ENCODE data around the gene JOSD2.

The JOSD2 gene

DNA sequence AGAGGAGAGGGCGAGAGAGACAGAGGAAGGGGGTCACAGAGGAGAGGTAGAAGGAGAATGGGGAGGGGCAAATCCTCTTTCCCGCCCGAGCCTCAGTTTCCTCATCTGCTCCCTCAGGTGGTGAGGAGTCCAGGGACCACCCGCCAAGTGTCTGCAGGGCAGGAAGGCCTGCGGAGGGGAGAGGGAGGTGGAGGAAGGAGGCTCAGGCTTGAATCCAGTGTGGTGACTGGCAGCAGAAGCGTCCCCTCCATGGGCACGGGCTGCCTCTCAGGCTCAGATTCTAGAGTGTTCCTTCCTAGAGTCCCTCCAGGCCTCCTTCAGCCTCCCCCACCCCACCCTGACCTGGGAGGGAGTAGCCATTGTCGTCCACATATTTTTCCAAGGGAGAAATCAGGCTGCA is 17.8 kb downstream of the JOSD2 start:
- DNase-seq = no peak

GRCh38 chr19:50492303-50493052 is 18.5 kb downstream of the JOSD2 start:
- no peak for DNase-seq

GRCh38 chr19:50490991-50491472 is 20.0 kb downstream of the JOSD2 start:
- DNase-seq = no peak

DNA sequence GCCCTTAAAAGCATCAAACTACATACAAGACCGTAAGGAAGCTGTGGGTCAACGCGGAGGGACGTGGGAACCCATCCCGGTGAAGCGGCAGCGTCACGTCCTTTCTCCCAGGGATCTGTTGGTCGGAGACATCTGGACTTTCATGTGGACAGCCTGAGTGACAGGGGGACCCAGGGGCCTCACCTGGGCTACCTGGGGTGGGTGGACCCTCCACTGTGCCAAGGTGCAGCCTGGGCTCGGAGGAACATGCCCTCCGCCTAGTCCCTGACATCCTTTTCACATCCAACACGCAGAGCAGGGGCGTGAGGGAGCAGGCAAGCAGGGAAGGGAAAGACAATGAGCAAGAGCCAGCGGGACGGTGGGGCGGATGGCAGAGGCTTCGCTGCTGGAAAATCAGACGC is 20.6 kb downstream of the JOSD2 start:
- DNase-seq = no peak

GRCh38 chr19:50489461-50490011 is 21.5 kb downstream of the JOSD2 start:
- DNase-seq = no peak

DNA sequence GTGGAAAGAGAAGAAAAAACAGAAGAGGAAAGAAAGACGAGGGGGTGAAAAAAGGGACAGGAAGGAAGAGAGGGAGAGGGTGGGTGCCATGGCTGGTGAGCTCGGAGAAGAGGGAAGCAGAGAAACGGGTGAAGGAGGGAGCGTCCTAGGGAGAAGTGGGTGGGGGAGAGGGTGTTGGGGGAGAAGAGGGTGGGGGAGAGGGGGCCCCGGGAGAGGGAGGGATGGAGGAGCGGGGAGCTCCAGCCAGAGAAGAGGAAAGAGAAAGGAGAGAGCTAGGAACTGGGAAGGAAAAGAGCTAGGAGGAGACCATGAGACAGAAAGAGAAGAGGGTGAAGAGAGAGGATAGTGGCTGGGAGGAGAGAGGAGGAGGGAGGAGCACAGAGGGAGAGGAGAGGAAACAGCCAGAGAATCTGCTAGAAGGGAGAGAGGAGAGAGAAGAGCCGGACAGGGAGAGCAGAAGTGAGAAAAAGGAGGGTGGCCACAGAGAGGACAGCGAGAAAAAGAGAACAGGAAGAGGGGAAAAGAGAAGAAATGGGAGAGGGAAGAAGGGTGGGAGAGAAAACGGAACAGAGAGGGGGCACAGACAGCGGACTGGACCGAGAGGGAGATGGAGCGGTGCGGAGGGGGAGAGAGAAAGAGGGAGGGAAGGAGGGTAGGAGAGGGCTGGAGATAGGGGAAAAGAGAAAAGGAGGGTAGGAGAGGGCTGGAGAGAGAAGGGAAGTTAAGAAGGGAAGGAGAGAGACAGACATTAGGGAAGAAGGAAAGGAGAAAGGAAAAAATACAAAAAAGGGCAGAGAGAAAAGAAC is 22.4 kb downstream of the JOSD2 start:
- no peak for DNase-seq

DNA sequence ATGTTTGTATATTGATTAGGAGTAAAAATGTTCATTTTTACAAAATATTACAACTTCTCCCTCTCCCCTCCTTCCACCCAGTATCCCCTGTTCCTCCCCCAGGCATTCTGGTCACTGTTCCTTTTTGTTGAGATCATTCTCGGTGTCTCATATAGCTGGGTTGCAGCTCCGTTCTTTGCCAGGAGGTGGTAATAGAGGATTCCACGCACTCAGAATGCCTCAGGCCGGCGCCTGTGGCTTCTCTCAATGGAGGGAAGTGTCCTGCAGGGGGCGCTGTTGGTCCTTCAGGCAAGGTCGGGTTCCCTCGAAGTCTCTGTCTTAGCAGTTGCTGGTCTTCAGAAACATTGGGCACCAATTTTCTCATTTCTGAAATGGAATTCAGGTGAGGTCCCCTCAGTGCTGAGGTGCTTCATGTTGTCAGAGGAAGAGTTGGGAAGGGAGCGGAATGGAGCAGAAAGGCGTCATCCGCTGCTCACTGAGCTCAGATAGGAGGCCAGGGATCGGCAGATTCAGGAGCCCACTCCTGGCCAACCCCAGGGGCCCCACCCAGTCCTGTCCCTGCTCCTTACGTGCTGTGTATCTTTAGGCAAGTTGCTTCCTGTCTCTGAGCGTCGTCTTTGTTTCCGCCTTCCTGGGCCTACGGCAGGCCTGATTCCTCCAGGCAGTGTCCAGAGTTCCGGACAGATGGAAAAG is 24.0 kb downstream of the JOSD2 start:
- no peak for DNase-seq

DNA sequence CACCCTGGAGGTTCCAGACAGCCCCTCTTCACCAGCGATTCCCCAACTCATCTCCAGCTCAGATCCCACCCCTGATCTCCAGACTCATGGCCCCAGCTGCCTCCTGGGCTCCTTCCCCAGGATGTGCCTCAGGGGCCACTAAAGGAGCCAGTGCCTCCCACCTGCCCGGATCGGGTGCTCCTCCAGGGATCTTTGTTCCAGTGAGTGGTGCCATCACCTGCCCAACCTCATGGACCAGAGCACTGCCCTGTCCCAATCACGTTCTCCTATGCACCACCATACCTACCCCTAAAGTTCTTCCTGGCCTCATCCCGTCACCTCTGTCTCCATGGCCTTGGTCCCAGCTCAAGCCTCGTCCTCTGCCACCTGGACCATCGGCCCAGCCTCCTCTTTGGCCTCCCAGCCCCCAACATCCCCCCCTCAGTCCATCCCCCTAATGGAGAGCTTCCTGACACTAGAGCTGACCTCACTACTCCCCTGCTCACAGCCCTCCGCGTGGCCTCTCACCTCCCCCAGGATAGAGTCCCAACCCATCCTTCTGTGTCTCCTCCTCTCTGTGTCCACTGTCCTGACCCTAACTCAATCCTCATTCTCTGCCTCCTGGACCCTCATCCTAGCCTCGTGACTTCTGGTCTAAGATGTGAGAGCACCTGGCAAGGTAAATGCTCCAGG is 25.6 kb downstream of the JOSD2 start:
- no peak for DNase-seq

DNA sequence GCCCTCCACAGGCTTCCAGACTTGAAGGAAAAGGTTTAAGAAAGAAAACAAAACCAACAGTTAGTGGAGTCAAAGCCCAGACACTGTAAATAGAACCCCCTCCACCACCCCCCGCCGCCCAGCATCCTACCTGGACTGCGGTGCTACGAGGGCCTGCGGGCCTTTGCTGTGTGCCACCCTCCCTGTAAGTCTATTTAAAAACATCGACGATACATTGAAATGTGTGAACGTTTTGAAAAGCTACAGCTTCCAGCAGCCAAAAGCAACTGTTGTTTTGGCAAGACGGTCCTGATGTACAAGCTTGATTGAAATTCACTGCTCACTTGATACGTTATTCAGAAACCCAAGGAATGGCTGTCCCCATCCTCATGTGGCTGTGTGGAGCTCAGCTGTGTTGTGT is 28.1 kb downstream of the JOSD2 start:
- DNase-seq = no peak

DNA sequence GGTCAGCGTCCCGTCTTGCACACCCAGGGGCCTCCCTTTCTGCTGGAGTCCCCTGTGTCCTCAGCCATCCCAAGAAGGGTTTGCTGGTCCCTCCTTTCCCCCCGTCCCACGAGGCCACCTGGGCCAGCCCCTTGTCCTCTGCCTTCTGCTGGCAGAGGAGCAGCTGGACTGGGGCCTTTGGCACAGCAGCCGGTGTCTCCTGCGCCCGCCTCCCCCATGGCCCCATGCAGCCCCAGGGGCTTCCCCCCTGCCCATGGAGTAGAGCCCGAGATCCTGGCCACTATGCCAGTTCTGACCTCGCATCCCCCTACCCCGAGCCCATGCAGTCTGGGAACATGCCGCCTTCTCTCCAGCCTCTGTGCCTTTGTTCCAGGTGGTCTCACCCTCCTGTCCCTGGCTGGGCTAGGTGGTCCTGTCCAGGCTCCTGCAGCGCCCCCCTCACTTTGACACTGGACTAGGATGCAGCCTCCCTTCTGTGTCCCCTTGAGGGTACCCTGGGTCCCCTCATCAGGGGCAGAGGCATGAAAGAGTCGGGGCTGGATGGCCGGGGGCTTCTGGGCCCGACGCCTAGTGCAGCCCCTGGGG is 28.6 kb downstream of the JOSD2 start:
- no peak for DNase-seq

DNA sequence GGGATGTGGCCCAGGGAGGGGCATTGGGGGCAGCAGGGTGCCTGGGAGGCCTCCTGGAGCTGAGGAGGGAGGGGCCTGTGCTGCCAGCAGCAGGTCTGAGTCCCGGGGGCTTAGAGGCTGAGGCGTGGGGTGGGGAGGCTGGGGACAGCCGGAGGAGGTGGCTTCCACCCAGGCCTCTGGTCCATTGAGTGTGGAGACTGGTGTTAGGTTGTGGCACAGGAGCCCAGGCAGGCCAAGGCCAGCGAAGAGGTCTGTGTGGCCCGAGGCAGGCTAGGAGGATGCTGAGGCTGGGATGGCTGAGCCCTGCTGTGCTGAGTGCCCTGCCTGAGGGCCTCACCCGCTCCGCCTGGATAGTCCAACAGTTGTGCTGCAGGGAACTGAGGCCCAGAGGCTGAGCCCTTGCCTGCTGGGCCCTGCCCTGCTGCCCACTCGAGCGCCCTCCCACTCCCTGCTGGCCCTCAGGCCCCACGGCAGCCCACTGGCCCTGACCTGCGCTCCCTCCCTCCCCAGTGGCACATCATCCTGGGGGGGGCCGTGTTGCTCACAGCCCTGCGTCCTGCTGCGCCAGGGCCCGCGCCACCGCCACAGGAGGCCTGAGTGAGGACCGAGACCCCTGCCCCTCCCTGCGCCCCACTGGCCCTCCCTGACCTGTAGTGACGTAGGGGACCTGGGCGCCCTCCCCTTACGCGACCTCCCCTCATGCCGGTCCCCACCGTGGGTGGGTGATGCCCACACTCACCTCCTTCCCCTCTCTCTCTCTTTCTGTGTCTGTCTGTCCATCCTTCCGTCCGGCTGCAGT is 29.4 kb downstream of the JOSD2 start:
- DNase-seq = no peak

- DNase-seq = no peak
Measured at GRCh38 chr19:50480281-50481111, 30.5 kb downstream of the JOSD2 start.

DNA sequence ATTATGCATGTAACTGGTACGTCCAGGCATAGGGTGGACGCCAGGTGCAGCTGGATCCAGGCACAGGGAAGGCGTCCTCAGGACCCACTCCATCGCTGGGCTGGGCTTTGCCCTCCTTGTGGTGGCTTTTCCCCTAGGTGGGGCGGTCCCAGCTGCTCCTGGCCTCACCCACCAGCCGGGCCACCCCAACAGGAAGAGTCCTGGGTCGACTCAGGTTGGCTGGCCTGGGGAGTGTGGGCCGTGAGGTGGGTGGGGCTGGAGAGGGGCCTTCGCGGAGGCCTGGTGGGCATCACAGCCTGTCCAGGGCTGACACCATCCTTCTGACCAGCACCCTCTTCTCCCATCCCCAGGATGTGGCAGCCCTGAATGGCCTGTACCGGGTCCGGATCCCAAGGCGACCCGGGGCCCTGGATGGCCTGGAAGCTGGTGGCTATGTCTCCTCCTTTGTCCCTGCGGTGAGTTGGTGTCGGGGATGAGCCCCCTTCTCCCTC is 31.2 kb downstream of the JOSD2 start:
- DNase-seq = no peak

GRCh38 chr19:50478901-50479715 is 31.9 kb downstream of the JOSD2 start:
- no peak for DNase-seq

- DNase-seq = no peak
Measured at GRCh38 chr19:50477751-50478515, 33.1 kb downstream of the JOSD2 start.

- no peak for DNase-seq
Measured at GRCh38 chr19:50476907-50477238, 34.1 kb downstream of the JOSD2 start.

DNA sequence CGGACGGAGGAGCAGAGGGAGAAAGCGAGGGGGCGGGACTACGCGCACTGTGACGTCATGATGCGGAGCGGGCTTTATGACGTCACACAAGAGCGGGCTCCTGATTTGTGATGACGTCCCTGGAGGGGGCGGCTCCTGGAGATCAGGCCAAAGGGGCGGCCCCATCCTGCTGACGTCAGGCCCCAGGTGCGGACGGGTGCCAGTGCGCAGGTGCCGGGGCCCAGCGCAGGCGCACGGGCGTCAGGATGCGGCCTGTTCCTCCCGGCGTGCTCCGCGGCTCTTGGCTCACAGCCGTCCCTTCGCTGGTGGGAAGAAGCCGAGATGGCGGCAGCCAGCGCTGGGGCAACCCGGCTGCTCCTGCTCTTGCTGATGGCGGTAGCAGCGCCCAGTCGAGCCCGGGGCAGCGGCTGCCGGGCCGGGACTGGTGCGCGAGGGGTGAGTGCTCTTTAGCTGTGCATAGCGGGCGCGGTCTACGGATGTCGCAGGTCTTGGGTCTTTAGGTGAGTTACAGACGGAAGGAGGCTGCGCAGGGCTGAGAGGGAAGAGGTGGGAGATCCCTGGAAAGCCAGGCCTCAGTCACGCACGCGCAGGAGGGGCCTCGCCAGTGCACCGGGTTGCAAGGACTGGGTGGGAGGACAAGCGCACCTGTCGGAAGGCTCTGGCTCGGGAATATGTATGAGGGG is 34.6 kb downstream of the JOSD2 start, which contains the start of the genes EMC10 and GARIN5A:
Gene EMC10 (plus strand): TSS at position 284 of the 683 bp plus-strand sequence. CDS start 38 bp downstream, at position 322.
Gene GARIN5A (minus strand): TSS at position 625 of the 683 bp plus-strand sequence. CDS start 460 bp downstream, at position 165.
- DNase-seq = peak; percentile 67

GRCh38 chr19:50475736-50476223 is 35.2 kb downstream of the JOSD2 start:
- DNase-seq = no peak
